HepG2 (cell line): Measurements from ENCODE around the gene ACKR4. TPM values are rescaled to one million over a fixed set of nuclear protein-coding genes. Genes with fewer than 3 reads are reported as not detected.
"Not testable (repeated sequence)": the region's sequence is repeated elsewhere in the genome, so short reads cannot be mapped to it uniquely, and the experiment has no call there.

Experiments
- ATAC-seq: fragments of 200-7000 bp; cut with Tn5 transposase; 3 replicates; pipeline ENCODE4 v1.9.1; 2020; ENCODE audit warnings: mild to moderate bottlenecking, moderate library complexity
- BruUV-seq: library from RNA; stranded (reverse); fragments of 400-500 nt; replicated peaks from 2 replicates; lab custom pipeline; 2021; lab: Mats Ljungman, UMichigan
- CTCF ChIA-PET: fragments of 300-600 bp; formaldehyde crosslinking; extraction: SDS; loops from one replicate; lab custom pipeline; 2021; ENCODE audit warnings: low total read pairs, inconsistent platforms, low intra/inter-chr PET ratio; lab: Yijun Ruan, JAX
- POLR2A ChIA-PET: fragments of 350-600 bp; sonication (Branson Sonifier 250); formaldehyde crosslinking; loops from one replicate; lab custom pipeline; 2020; ENCODE audit warnings: antibody characterized with exemption, inconsistent platforms; lab: Yijun Ruan, JAX
- DNase-seq: peaks from one replicate; pipeline ENCODE4 v3.0.0-alpha.2; 2015; ENCODE audit warnings: low spot score
- FAIRE-seq: peaks from 3 replicates; lab custom pipeline; 2011; peaks lifted over from hg19 to GRCh38; lab: Jason Lieb, UNC
- H2AFZ ChIP-seq: one replicate; pipeline ENCODE4 v1.6.1; 2011; ENCODE audit warnings: low read length, inconsistent platforms
- H3K27ac ChIP-seq: fragments of 300-600 bp; 3 replicates; pipeline ENCODE4 v1.8.0; 2011; ENCODE audit warnings: mixed run types, mild to moderate bottlenecking, mixed read lengths, low read length, inconsistent platforms; ENCODE audit not compliant: insufficient read depth; ENCODE audit errors: extremely low read length
- H3K27me3 ChIP-seq, 2 experiments: fragments of 200-600 bp in 1 of 2; 2 replicates in 1 of 2; 3 replicates in 1 of 2; pipeline versions ENCODE4 v1.6.0 to v1.8.0; 2011; ENCODE audit warnings: low read length in 2 of 2, mild to moderate bottlenecking in 2 of 2, moderate library complexity in 2 of 2, inconsistent platforms in 1 of 2; ENCODE audit not compliant: insufficient read depth in 2 of 2, control insufficient read depth in 1 of 2
- H3K36me3 ChIP-seq, 2 experiments: fragments of 200-600 bp in 1 of 2; replicated peaks in 1 of 2; 2 replicates in 1 of 2; 3 replicates in 1 of 2; pipeline versions ENCODE4 v1.5.1 to v1.8.0; 2011; ENCODE audit warnings: low read length in 2 of 2, inconsistent platforms in 1 of 2; ENCODE audit not compliant: insufficient read depth in 2 of 2, control insufficient read depth in 1 of 2
- H3K4me1 ChIP-seq: 2 replicates; pipeline ENCODE4 v1.5.1; 2012; ENCODE audit warnings: low read length, inconsistent platforms; ENCODE audit not compliant: insufficient read depth
- H3K4me2 ChIP-seq: 2 replicates; pipeline ENCODE4 v1.6.0; 2011; ENCODE audit warnings: low read depth, low read length, inconsistent platforms
- H3K4me3 ChIP-seq, 3 experiments: fragments of 200-600 bp in 1 of 3; sonication (generic), shearing (Covaris generic) in 1 of 3; replicated peaks in 1 of 3; 2 replicates each; pipeline ENCODE4 v1.5.1; 2011 to 2016; ENCODE audit warnings: low read length in 3 of 3, inconsistent platforms in 2 of 3, low read depth in 2 of 3, mild to moderate bottlenecking in 2 of 3, control low read depth in 1 of 3, mixed read lengths in 1 of 3; ENCODE audit not compliant: insufficient read depth in 1 of 3
- H3K79me2 ChIP-seq: one replicate; pipeline ENCODE4 v1.6.1; 2011; ENCODE audit warnings: low read length, inconsistent platforms; ENCODE audit not compliant: insufficient read depth
- H3K9ac ChIP-seq: 2 replicates; pipeline ENCODE4 v1.6.0; 2011; ENCODE audit warnings: mild to moderate bottlenecking, low read depth, low read length, inconsistent platforms; ENCODE audit not compliant: insufficient read depth
- H3K9me3 ChIP-seq: 2 replicates; pipeline ENCODE4 v1.5.1; 2012; ENCODE audit warnings: mild to moderate bottlenecking, low read length
- H4K20me1 ChIP-seq: 2 replicates; pipeline ENCODE4 v1.6.0; 2011; ENCODE audit warnings: inconsistent platforms, mild to moderate bottlenecking, low read length, moderate library complexity; ENCODE audit not compliant: insufficient read depth
- ARID3A ChIP-seq: IDR thresholded peaks from 2 replicates; pipeline ENCODE4 v1.6.1; 2012; ENCODE audit warnings: low read depth, low read length, improper control_type of control experiment
- CENPX ChIP-seq: sonication (generic); formaldehyde crosslinking; IDR thresholded peaks from 2 replicates; pipeline ENCODE4 v1.9.0; 2021; ENCODE audit warnings: mild to moderate bottlenecking, missing genetic modification reagents, moderate library complexity
- CTCF ChIP-seq: sonication (generic); formaldehyde crosslinking; IDR thresholded peaks from 2 replicates; pipeline ENCODE4 v1.5.0; 2020; ENCODE audit warnings: mild to moderate bottlenecking, missing genetic modification reagents, moderate library complexity
- FOXA1 ChIP-seq, 2 experiments: fragments of 450-650 bp in 1 of 2; sonication (generic) in 1 of 2; formaldehyde crosslinking in 1 of 2; IDR thresholded peaks; 2 replicates each; pipeline versions ENCODE4 v1.4.0 to v1.6.1; 2016 to 2020; ENCODE audit warnings: missing genetic modification reagents in 1 of 2
- FOXA3 ChIP-seq: IDR thresholded peaks from 2 replicates; pipeline ENCODE4 v1.6.1; 2016; ENCODE audit warnings: missing genetic modification reagents, missing compliant biosample characterization
- HMG20B ChIP-seq: conservative IDR thresholded peaks from 2 replicates; pipeline ENCODE4 v1.6.1; 2016; ENCODE audit warnings: missing genetic modification reagents, missing compliant biosample characterization
- RAD21 ChIP-seq: fragments of 450-650 bp; formaldehyde crosslinking; IDR thresholded peaks from 2 replicates; pipeline ENCODE4 v1.5.0; 2020; ENCODE audit warnings: mild to moderate bottlenecking
- SMC3 ChIP-seq: IDR thresholded peaks from 2 replicates; pipeline ENCODE4 v1.6.1; 2011; ENCODE audit warnings: low read length, improper control_type of control experiment
- STAG1 ChIP-seq: sonication (generic); formaldehyde crosslinking; IDR thresholded peaks from 2 replicates; pipeline ENCODE4 v1.4.0; 2020; ENCODE audit warnings: missing genetic modification reagents
- ZBTB26 ChIP-seq: IDR thresholded peaks from 2 replicates; pipeline ENCODE4 v1.6.1; 2016; ENCODE audit warnings: missing compliant biosample characterization, missing genetic modification reagents, borderline replicate concordance
- WGBS: methylation state at CpG from one replicate; pipeline ENCODE4 v1.1.6; 2017; ENCODE audit warnings: low lambda C conversion rate; 5-methylcytosine and 5-hydroxymethylcytosine counted together
- in situ Hi-C: cut with HindIII; loops from 2 replicates; pipeline ENCODE4 v1.10.0; 2017; ENCODE audit warnings: low pct_unique_long_range_greater_than_20kb; ENCODE audit not compliant: extremely low pct_ligation_motif_present
- intact Hi-C: fragments of 100-400 bp; cut with micrococcal nuclease; formaldehyde crosslinking; loops from one replicate; pipeline ENCODE4 v1.10.0; 2022; ENCODE audit not compliant: unreplicated experiment
- polyA plus RNA-seq, 8 experiments: library from polyadenylated mRNA; depleted of rRNA in 3 of 8; stranded (reverse) in 7 of 8; unstranded in 1 of 8; fragments of >200 nt; fragmentation: Illumina TruSeq in 4 of 8; extraction: Trizol in 4 of 8; gene quantifications; 2 replicates each; pipeline versions ENCODE4 v1.2.1 to v1.2.3, GENCODE V29; 2011 to 2016; ENCODE audit warnings: low read depth in 4 of 8, missing spikeins in 1 of 8, mixed read lengths in 1 of 8; ENCODE audit not compliant: insufficient read depth in 1 of 8
- total RNA-seq, 5 experiments: library from RNA; depleted of rRNA; stranded (reverse); fragments of >200 nt; fragmentation: Illumina TruSeq; extraction: Trizol; gene quantifications; 2 replicates each; pipeline ENCODE4 v1.2.3, GENCODE V29; 2016; ENCODE audit warnings: low read depth in 1 of 5

ACKR4 gene
- total and polyA plus RNA-seq, 2 of the 13 experiments (the other 11 are each of a cell fraction or from before 2014, with no cell fraction given) = 0.16 TPM; not detected in 1

GRCh38 chr3:132641427-132641826 lies 44.4 kb downstream of the ACKR4 start:
- CTCF ChIA-PET = interaction anchor here (1.4 to 2.8 kb wide), 2 partner anchors 103 to 105 kb away, joined by 7 to 33 read pairs; no protein-coding TSS in a partner anchor

GRCh38 chr3:132641837-132642538 lies 44.9 kb downstream of the ACKR4 start:
- intact Hi-C loops (loop anchor here (1.0 kb wide), 1 partner anchor 106 kb away; no protein-coding TSS in a partner anchor), in situ Hi-C loops (no loop called here)
- Histone ChIP-seq H3K4me1 (no peaks in the 10 kb centered on the region), H3K9me3 (no peaks in the 10 kb centered on the region), H3K4me2 (no peak overlapping the region), H3K27me3 (no peaks in the 10 kb centered on the region), H3K27ac (no peak overlapping the region), H2AFZ (no peak overlapping the region), H3K36me3 (peaks cover 2 to 14% of the 10 kb centered on the region in 2 experiments; a peak in 2 of 5 replicates), H3K9ac (no peak overlapping the region), H3K79me2 (no peaks in the 10 kb centered on the region), H4K20me1 (no peaks in the 10 kb centered on the region; the same call in 1 of the 2 replicates), H3K4me3 (no peak overlapping the region)
- ChIA-PET POLR2A (interaction anchor here (1.6 to 2.1 kb wide), 2 partner anchors 16 to 17 kb away, joined by 5 to 8 read pairs; partner anchors contain the start of gene ACAD11), CTCF (interaction anchor here (1.4 to 2.8 kb wide), 2 partner anchors 104 to 106 kb away, joined by 7 to 33 read pairs; no protein-coding TSS in a partner anchor)
- WGBS = 79% methylated on average over 5 of the region's 5 CpGs
- TF ChIP-seq ZBTB26 (CRISPR knock-in tag) (no peak), FOXA3 (CRISPR knock-in tag) (peak; percentile 59), SMC3 (peak; percentile 30; the same call in 1 of the 2 replicates), CENPX (CRISPR knock-in tag) (no peak), HMG20B (CRISPR knock-in tag) (no peak), FOXA1 (IDR thresholded peaks at IDR 0.05) (no peak), FOXA1 (CRISPR knock-in tag; IDR thresholded peaks at IDR 0.05) (peak; percentile 59), ARID3A (0 out of 2 replicates have a peak, but pooled peaks have one; percentile 33), STAG1 (CRISPR knock-in tag) (peak; percentile 67), RAD21 (peak; percentile 60), CTCF (CRISPR knock-in tag) (peak; percentile 57)
- ATAC-seq (no peak; the same call in 2 of the 3 replicates), DNase-seq (peak; percentile 45), FAIRE-seq (peak; percentile 34)
- no TSS peak for BruUV-seq

More at GRCh38 chr3:132641427-132641826, 44.4 kb downstream of the ACKR4 start:
- H3K9me3 ChIP-seq, H3K4me1 ChIP-seq, H3K27ac ChIP-seq, DNase-seq, H3K4me3 ChIP-seq, H3K79me2 ChIP-seq, H3K9ac ChIP-seq, intact Hi-C loops, H3K27me3 ChIP-seq, FAIRE-seq, H4K20me1 ChIP-seq, H3K4me2 ChIP-seq, H2AFZ ChIP-seq, BruUV-seq, in situ Hi-C loops, ATAC-seq: not testable (repeated sequence)
- peaks cover 3 to 14% of the 10 kb centered on the region in 2 experiments; a peak in 2 of 5 replicates for H3K36me3 ChIP-seq
- WGBS = 86% methylated on average over 2 of the region's 2 CpGs
- POLR2A ChIA-PET = interaction anchor here (2.1 kb wide), 1 partner anchor 17 kb away, joined by 5 read pairs; no protein-coding TSS in a partner anchor
